Brain pericyte (primary cell): ENCODE data around the gene LRRC75A.

Experiments used
- DNase-seq: peaks from one replicate; pipeline ENCODE4 v3.0.0-alpha.2; 2012; ENCODE audit warnings: low read depth, low spot score

Gene LRRC75A

GRCh38 chr17:16473044-16474011 lies 18.7 kb downstream of the LRRC75A start:
- DNase-seq = no peak

- no peak for DNase-seq
Observed at GRCh38 chr17:16472539-16472938, 19.5 kb downstream of the LRRC75A start.

- DNase-seq = no peak
Observed at GRCh38 chr17:16471295-16471694, 20.7 kb downstream of the LRRC75A start.

- no peak for DNase-seq
Observed at GRCh38 chr17:16470265-16470664, 21.7 kb downstream of the LRRC75A start.

- no peak for DNase-seq
Observed at GRCh38 chr17:16468428-16468992, 23.5 kb downstream of the LRRC75A start.

GRCh38 chr17:16467886-16468285 lies 24.1 kb downstream of the LRRC75A start:
- DNase-seq = no peak

- no peak for DNase-seq
Observed at GRCh38 chr17:16467044-16467443, 24.9 kb downstream of the LRRC75A start.

GRCh38 chr17:16466407-16466806 lies 25.6 kb downstream of the LRRC75A start:
- DNase-seq = no peak

GRCh38 chr17:16465861-16466338 lies 26.1 kb downstream of the LRRC75A start:
- no peak for DNase-seq

GRCh38 chr17:16465052-16465312 lies 27.0 kb downstream of the LRRC75A start:
- no peak for DNase-seq

- DNase-seq = no peak
Observed at GRCh38 chr17:16464303-16465051, 27.5 kb downstream of the LRRC75A start.

GRCh38 chr17:16463358-16464302 lies 28.4 kb downstream of the LRRC75A start:
- no peak for DNase-seq

GRCh38 chr17:16462070-16462864 lies 29.7 kb downstream of the LRRC75A start:
- DNase-seq = no peak

GRCh38 chr17:16461606-16461866 lies 30.5 kb downstream of the LRRC75A start:
- no peak for DNase-seq

GRCh38 chr17:16460796-16461605 lies 31.0 kb downstream of the LRRC75A start:
- DNase-seq = no peak

- no peak for DNase-seq
Observed at GRCh38 chr17:16459855-16460550, 32.0 kb downstream of the LRRC75A start.

GRCh38 chr17:16459271-16459670 lies 32.7 kb downstream of the LRRC75A start:
- no peak for DNase-seq

- DNase-seq = no peak
Observed at GRCh38 chr17:16456742-16457316, 35.2 kb downstream of the LRRC75A start.
